GM12875 (cell line): ENCODE data around the gene SHKBP1.

Source experiments
- H3K4me3 ChIP-seq: one replicate; pipeline ENCODE4 v1.5.1; 2011; ENCODE audit warnings: low read depth, low read length, control low read depth
- CTCF ChIP-seq: IDR thresholded peaks from 2 replicates; pipeline ENCODE4 v1.5.1; 2011; ENCODE audit warnings: low read depth, mild to moderate bottlenecking, control low read depth, inconsistent platforms, low read length, moderate library complexity, borderline replicate concordance; ENCODE audit not compliant: insufficient read depth

Gene SHKBP1

GRCh38 chr19:40626918-40627317 is 50.2 kb downstream of the SHKBP1 start:
- no peak for TF ChIP-seq CTCF
- H3K4me3 ChIP-seq = no peak overlapping the region

GRCh38 chr19:40627486-40628279 is 51.0 kb downstream of the SHKBP1 start:
- TF ChIP-seq CTCF = no peak
- no peak overlapping the region for H3K4me3 ChIP-seq

GRCh38 chr19:40629346-40629745 is 52.7 kb downstream of the SHKBP1 start:
- H3K4me3 ChIP-seq = no peak overlapping the region
- no peak for TF ChIP-seq CTCF

GRCh38 chr19:40630571-40631160 is 54.0 kb downstream of the SHKBP1 start:
- TF ChIP-seq CTCF = no peak
- H3K4me3 ChIP-seq = no peak overlapping the region

- H3K4me3 ChIP-seq = no peak overlapping the region
- no peak for TF ChIP-seq CTCF
Observed at GRCh38 chr19:40632311-40633036, 55.8 kb downstream of the SHKBP1 start.

GRCh38 chr19:40633207-40633606 is 56.5 kb downstream of the SHKBP1 start:
- TF ChIP-seq CTCF = no peak
- H3K4me3 ChIP-seq = no peak overlapping the region
